Uterus (tissue), 2 donors: ENCODE measurements around the gene BOD1L1.

Experiments
- POLR2A ChIP-seq, 2 donors: fragments of 450-650 bp; IDR thresholded peaks; one replicate each; pipeline ENCODE4 v1.6.1; 2016; ENCODE audit warnings: antibody characterized with exemption in 2 of 2, mild to moderate bottlenecking in 1 of 2, moderate library complexity in 1 of 2
- TF ChIP-seq, protein P1 (sequence below), 4 experiments: fragments of 200-600 bp in 2 of 4; fragments of 450-650 bp in 2 of 4; sonication (generic) in 2 of 4; IDR thresholded peaks; one replicate each; pipeline ENCODE4 v1.5.1; 2016 to 2019; ENCODE audit warnings: antibody characterized with exemption in 4 of 4, mild to moderate bottlenecking in 2 of 4, moderate library complexity in 1 of 4

DNA sequence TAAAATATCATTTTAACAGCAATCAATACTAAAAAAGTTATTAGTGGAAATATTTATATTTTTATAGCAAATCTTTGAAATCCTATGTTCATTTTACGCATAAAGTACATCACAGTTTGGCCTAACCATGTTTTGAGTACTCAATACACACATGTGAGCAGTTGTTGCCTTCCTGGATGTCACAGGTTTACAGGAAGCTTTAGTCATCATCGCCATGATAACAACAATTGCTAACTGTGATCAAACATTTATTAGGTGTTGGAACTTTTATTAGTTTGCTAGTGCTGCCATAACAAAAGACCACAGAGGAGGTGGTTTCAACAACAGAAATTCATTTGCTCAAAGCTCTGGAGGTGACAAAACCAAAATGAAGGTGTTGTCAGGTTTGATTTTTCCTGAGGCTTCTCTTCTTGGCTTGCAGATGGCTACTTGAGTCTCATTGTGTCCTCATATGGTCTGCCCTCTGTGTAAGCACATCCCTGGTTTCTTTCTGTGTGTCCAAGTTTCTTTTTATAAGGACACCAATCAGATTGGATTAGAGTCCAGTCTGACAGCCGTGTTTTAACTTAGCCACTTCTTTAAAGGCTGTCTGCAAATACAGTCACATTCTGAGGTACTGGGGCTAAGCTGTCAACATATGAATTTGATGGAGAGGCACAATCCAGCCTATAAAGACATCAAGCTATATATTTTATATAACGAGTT lies 43.1 kb upstream of the BOD1L1 start:
- TF ChIP-seq, protein P1, sequence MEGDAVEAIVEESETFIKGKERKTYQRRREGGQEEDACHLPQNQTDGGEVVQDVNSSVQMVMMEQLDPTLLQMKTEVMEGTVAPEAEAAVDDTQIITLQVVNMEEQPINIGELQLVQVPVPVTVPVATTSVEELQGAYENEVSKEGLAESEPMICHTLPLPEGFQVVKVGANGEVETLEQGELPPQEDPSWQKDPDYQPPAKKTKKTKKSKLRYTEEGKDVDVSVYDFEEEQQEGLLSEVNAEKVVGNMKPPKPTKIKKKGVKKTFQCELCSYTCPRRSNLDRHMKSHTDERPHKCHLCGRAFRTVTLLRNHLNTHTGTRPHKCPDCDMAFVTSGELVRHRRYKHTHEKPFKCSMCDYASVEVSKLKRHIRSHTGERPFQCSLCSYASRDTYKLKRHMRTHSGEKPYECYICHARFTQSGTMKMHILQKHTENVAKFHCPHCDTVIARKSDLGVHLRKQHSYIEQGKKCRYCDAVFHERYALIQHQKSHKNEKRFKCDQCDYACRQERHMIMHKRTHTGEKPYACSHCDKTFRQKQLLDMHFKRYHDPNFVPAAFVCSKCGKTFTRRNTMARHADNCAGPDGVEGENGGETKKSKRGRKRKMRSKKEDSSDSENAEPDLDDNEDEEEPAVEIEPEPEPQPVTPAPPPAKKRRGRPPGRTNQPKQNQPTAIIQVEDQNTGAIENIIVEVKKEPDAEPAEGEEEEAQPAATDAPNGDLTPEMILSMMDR (IDR thresholded peaks at IDR 0.05) = no peak
- TF ChIP-seq POLR2A (IDR thresholded peaks at IDR 0.05) = no peak
